Cerebellar nuclear complex (tissue), 1 donor: ENCODE data around the gene ZNF487.
"Not testable (repeated sequence)": the region's sequence is repeated elsewhere in the genome, so short reads cannot be mapped to it uniquely, and the experiment has no call there.

Experiments used
- DNase-seq, 2 experiments: peaks; one replicate each; lab custom pipeline; 2025; lab: John Stamatoyannopoulos, UW

ZNF487 gene

DNA sequence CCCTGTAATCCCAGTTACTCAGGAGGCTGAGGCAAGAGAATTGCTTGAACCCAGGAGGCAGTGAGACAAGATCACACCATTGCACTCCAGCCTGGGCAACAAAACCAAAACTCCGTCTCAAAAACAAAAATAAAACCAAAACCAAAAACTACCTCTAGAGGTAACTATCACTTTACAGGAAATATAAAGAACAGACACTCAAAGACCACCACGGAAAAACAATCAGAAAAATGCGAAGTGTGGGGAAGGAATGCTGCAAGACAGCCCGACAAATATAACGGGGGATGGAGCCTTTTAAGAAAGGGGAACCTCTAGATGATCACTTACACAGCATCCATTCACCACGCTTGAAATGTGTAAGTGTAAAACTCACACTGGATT, 32.2 kb upstream of the ZNF487 start:
- no peak for DNase-seq

- no peak for DNase-seq
Observed at GRCh38 chr10:43407148-43407575, 29.7 kb upstream of the ZNF487 start.

- no peak for DNase-seq
Observed at GRCh38 chr10:43407576-43408330, 29.2 kb upstream of the ZNF487 start.

- DNase-seq = no peak
Observed at GRCh38 chr10:43408331-43408709, 28.6 kb upstream of the ZNF487 start.

- peak; percentile 58 to 72 for DNase-seq
Observed at GRCh38 chr10:43408710-43409384, 28.1 kb upstream of the ZNF487 start, which contains the start of gene HNRNPF. Gene HNRNPF, minus strand, starts transcription at chr10:43409186. Its CDS starts 21,302 bp downstream, at chr10:43387884.

GRCh38 chr10:43409385-43410109, 27.4 kb upstream of the ZNF487 start:
- DNase-seq = no peak

GRCh38 chr10:43410345-43410744, 26.6 kb upstream of the ZNF487 start:
- no peak for DNase-seq

- no peak for DNase-seq
Observed at GRCh38 chr10:43411536-43411935, 25.4 kb upstream of the ZNF487 start.

- DNase-seq = no peak
Observed at GRCh38 chr10:43415544-43415943, 21.4 kb upstream of the ZNF487 start.

DNA sequence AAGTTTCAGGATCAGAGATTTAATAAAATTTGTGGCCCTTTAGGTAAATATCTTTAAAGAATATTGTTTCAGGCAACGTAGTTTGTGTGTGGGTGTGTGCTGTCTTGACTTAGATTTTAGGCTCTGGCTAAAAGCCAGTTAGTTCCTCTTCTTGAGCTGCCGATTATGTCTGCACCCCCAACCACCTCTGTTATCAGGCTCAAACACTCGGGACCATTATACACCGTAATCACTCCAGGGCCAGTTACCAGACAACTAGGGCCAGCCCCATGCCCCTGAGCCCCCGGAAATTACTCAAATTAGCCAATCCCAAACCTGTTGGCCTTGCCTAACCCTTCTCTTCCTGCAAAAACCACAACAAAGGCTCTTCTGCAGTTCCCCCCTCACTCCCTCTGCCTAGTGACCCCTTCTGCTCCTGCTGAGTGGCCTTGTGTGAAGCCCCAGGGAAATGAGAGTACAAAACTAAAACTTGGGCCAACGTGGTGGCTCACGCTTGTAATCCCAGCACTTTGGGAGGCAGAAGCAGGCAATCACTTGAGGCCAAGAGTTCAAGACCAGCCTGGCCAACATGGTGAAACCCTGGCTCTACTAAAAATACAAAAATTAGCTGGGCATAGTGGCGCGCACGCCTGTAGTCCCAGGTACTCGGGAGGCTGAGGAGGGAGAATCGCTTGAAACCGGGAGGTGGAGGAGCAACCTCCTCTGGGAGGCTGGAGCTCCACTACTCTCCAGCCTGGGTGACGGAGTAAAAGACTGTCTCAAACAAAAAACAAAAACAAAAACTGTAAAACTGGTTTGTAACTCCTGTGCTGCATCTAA, 18.8 kb upstream of the ZNF487 start:
- DNase-seq = no peak

DNA sequence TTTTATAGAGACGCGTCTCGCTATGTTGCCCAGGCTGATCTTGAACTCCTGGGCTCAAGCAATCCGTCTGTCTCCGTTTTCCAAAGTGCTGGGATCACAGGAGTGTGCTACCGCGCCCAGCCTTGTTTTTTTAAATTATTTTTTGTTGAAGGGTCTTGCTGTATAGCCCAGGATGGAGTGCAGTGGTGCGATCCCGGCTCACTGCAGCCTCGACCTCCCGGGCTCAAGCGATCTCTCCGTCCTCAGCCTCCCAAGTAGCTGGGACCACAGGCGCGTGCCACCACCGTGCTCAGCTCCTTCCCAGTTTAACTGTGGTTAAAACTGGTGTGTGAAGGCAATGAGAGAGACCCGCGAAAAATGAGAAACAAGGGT, 16.9 kb upstream of the ZNF487 start:
- DNase-seq = no peak

DNA sequence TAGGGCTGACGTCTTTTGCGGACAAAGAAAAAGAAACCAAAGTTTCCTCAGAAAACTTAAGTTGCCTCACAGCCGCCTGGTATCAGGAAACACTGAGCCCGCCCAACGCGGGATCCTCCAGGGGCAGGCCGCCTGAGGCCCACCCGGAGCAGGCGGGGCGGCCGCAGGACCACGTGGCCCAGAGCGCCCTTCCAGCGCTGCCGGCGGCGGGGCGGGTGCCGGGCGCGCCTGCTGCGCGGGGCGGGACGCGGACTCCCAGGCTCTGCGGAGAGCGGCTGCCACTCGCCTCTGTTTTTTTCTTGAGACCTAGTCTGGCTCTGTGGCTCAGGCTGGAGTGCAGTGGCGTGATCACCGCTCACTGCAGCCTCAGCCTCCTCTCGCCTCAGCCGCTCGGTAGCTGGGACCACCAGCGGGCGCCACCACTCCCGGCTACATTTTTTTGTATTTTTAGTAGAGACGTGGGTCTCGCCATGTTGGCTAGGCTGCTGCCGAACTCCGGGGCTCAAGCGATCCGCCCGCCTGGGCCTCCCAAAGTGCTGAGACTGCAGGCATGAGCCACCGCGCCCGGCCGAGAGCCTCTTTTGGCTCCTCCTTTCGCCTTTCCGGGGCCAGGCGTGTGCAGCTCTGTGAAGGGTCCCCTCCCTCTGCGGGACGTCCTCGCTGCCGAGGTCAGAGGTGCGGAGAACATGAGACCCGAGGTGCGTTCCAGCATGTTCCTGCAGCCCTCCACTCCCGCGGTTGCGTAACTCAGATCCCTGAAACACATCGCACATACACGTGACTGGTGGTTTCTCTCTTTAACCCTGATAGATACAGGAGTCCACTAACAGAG, 16.3 kb upstream of the ZNF487 start:
- peak in 1 of 2 experiments; percentile 32 for DNase-seq

- no peak for DNase-seq
Observed at GRCh38 chr10:43421201-43421507, 15.8 kb upstream of the ZNF487 start.

DNA sequence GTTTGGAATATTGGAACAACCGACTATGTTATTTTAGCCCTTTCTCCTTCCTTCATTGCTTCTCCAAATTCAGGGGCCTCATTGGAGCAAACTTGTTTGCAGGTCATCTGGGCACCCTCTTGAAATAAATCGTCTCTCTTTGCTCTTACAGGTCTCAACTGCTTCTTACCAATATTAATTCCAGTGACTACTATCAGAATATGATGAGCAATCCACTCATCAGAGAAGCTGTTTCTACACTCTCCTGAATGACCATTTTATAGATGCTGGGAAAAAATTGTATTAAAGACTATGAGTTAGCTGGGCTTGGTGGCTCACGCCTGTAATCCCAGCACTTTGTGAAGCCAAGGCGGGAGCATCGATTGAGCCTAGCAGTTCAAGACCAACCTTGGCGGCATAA, 15.4 kb upstream of the ZNF487 start:
- no peak for DNase-seq

- DNase-seq = not testable (repeated sequence)
Observed at GRCh38 chr10:43421944-43422343, 15.0 kb upstream of the ZNF487 start.

DNA sequence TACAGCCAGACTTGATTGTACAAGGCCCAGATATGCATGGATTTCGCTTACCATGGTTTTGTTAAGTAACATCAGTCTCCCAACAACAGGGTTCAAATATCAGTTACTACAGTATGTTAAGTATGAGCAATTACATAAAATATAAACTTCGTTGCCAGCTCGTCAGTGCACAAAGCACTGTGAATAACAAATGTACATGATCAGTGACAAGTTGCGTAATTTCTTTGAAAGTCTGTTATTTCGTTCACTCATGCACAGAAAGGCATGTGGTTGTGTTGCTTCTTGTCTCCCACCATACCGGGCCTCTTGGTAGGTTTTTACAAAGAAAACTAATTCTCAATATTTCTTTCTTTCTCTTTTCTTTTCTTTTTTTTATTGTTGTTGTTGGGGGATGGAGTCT, 12.5 kb upstream of the ZNF487 start:
- no peak for DNase-seq

GRCh38 chr10:43426476-43426875, 10.4 kb upstream of the ZNF487 start:
- not testable (repeated sequence) for DNase-seq

DNA sequence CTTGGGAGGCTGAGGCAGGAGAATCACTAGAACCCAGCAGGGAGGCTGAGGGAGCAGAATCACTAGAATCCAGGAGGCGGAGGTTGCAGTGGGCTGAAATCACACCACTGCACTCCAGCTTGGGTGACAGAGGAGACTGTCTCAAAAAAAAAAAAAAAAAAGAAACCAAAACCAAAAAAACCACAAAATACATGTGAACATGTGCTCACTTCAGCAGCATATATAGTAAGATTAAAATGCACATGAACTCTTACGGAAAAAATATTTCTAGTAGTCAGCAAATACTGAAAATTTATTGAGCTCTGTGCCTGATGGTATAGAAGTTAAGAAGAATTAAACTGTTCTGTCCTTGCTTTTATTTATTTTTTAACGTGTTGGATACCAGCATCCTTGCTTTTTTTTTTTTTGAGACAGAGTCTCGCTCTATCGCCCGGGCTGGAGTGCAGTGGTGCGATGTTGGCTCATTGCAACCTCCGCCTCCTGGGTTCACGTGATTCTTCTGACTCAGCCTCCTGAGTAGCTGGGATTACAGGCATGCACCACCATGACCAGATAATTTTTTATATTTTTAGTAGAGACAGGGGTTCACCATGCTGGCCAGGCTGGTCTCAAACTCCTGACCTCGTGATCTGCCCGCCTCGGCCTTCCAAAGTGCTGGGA, 9.6 kb upstream of the ZNF487 start:
- DNase-seq = no peak

- no peak for DNase-seq
Observed at GRCh38 chr10:43430926-43431663, 5.8 kb upstream of the ZNF487 start.
